ENCODE data around the gene MMUT. TPM values are rescaled to one million over a fixed set of nuclear protein-coding genes. Genes with fewer than 3 reads are reported as not detected.
"Not testable (repeated sequence)": the region's sequence is repeated elsewhere in the genome, so short reads cannot be mapped to it uniquely, and the experiment has no call there.

Gene MMUT
- total RNA-seq, 2 donors from 2014 or later: 26.7 to 29.7 TPM

- DNase-seq (no peak), ATAC-seq (no peak)
- intact Hi-C loops (cut with DNase I): no loop called here
Measured at GRCh38 chr6:49453221-49453620, 9.8 kb downstream of the MMUT start.

- intact Hi-C loops (cut with DNase I): no loop called here
- ATAC-seq (no peak), DNase-seq (no peak)
Measured at GRCh38 chr6:49430866-49431265, 32.2 kb downstream of the MMUT start.

- DNase-seq (no peak), ATAC-seq (no peak)
- intact Hi-C loops (cut with DNase I): no loop called here
Measured at GRCh38 chr6:49430187-49430586, 32.9 kb downstream of the MMUT start.

GRCh38 chr6:49423817-49424216, 39.2 kb downstream of the MMUT start:
- ATAC-seq (no peak), DNase-seq (no peak)
- intact Hi-C loops (cut with DNase I): no loop called here

- intact Hi-C loops (cut with DNase I): no loop called here
- DNase-seq (no peak), ATAC-seq (no peak)
Measured at GRCh38 chr6:49416195-49416594, 46.9 kb downstream of the MMUT start.

- intact Hi-C loops (cut with DNase I): no loop called here
- DNase-seq (no peak), ATAC-seq (no peak)
Measured at GRCh38 chr6:49415358-49415757, 47.7 kb downstream of the MMUT start.

GRCh38 chr6:49410564-49410963, 52.5 kb downstream of the MMUT start:
- DNase-seq (no peak), ATAC-seq (no peak)
- intact Hi-C loops (cut with DNase I): loop anchor here in 1 of 2 donors (5.0 kb wide), 1 partner anchor 1623 kb away; no protein-coding TSS in a partner anchor

- ATAC-seq (peak; percentile 47 to 65), DNase-seq (peak; percentile 56)
- intact Hi-C loops (cut with DNase I): loop anchor here in 1 of 2 donors (5.0 kb wide), 1 partner anchor 1623 kb away; no protein-coding TSS in a partner anchor
Measured at GRCh38 chr6:49409951-49410542, 53.0 kb downstream of the MMUT start.

GRCh38 chr6:49406250-49406970, 56.6 kb downstream of the MMUT start:
- ATAC-seq: no peak
- intact Hi-C loops (cut with DNase I): no loop called here
- DNase-seq: no peak

GRCh38 chr6:49401063-49401462, 62.0 kb downstream of the MMUT start:
- intact Hi-C loops (cut with DNase I): no loop called here
- DNase-seq: no peak
- ATAC-seq: no peak

GRCh38 chr6:49386667-49387508, 76.2 kb downstream of the MMUT start:
- ATAC-seq; intact Hi-C loops (cut with DNase I); DNase-seq: not testable (repeated sequence)

GRCh38 chr6:49384904-49385303, 78.1 kb downstream of the MMUT start:
- ATAC-seq: no peak
- intact Hi-C loops (cut with DNase I): no loop called here
- DNase-seq: no peak

Other genes starting within 250 kb of the MMUT start
- 1 to 10 TPM; 4.7 to 5.9 TPM for gene CENPQ, start 117 bp upstream of the MMUT start, total RNA-seq
- gene GLYATL3, start 36.7 kb upstream of the MMUT start, total RNA-seq: not detected
- 1 to 10 TPM in 1 of 2 donors, under 1 TPM in 1; 0.35 to 1.1 TPM for gene C6orf141, start 87.4 kb upstream of the MMUT start, total RNA-seq
- under 1 TPM; 0.60 to 0.97 TPM for gene RHAG, start 173.6 kb upstream of the MMUT start, total RNA-seq

All from left cardiac atrium (tissue), 4 donors.